ENCODE results near the gene STYXL1.

DNA sequence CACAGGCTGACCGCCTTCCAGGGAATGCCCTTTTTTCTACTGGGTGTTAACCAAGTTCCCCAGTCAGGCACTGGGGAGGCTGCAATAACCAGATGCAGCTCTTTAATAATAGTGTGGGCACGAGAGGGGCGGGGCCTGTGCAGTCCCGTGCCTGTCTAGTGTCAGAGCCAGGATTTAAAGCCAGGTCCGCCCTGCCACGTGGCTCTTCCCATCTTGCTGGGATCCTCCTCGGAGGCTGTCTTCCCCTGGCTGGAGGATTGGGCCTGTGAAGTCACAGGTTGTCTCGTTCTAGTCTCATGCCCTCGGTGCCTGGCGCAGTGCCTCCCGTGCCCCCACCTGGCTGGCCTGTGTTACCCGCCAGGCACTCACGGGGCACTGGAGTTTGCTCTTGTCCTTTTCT is 78.6 kb downstream of the STYXL1 start:
- TF ChIP-seq, protein P1, sequence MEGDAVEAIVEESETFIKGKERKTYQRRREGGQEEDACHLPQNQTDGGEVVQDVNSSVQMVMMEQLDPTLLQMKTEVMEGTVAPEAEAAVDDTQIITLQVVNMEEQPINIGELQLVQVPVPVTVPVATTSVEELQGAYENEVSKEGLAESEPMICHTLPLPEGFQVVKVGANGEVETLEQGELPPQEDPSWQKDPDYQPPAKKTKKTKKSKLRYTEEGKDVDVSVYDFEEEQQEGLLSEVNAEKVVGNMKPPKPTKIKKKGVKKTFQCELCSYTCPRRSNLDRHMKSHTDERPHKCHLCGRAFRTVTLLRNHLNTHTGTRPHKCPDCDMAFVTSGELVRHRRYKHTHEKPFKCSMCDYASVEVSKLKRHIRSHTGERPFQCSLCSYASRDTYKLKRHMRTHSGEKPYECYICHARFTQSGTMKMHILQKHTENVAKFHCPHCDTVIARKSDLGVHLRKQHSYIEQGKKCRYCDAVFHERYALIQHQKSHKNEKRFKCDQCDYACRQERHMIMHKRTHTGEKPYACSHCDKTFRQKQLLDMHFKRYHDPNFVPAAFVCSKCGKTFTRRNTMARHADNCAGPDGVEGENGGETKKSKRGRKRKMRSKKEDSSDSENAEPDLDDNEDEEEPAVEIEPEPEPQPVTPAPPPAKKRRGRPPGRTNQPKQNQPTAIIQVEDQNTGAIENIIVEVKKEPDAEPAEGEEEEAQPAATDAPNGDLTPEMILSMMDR (IDR thresholded peaks at IDR 0.05; ENCODE audit: low read depth, low read length, poor library complexity, severe bottlenecking): no peak
- no peak for TF ChIP-seq EZH2phosphoT487 (IDR thresholded peaks at IDR 0.05; ENCODE audit: borderline replicate concordance, low read length)
